Activated CD4-positive, alpha-beta T cell treated with anti-CD3 and anti-CD28 coated beads for 36 hours (primary cell): Measurements from ENCODE around the gene LCLAT1. TPM values are rescaled to one million over a fixed set of nuclear protein-coding genes. Genes with fewer than 3 reads are reported as not detected.

Experiments used
- ATAC-seq: fragments of 200-7000 bp; cut with Tn5 transposase; one replicate; pipeline ENCODE4 v1.10.0; 2021; ENCODE audit warnings: mild to moderate bottlenecking, moderate library complexity
- CTCF ChIA-PET: fragments of 350-600 bp; sonication (Branson Sonifier 250); formaldehyde crosslinking; loops from one replicate; lab custom pipeline; 2021; ENCODE audit warnings: antibody characterized with exemption; lab: Charles Lee
- POLR2A ChIA-PET: fragments of 350-600 bp; sonication (Branson Sonifier 250); formaldehyde crosslinking; loops from one replicate; lab custom pipeline; 2021; ENCODE audit warnings: antibody characterized with exemption, inconsistent platforms; lab: Charles Lee
- DNase-seq: peaks from one replicate; pipeline ENCODE4 v3.0.0-alpha.2; 2020
- H3K27ac Mint-ChIP-seq: one replicate; pipeline ENCODE4 v1.8.0; 2021; ENCODE audit warnings: mixed read lengths
- H3K27me3 Mint-ChIP-seq: one replicate; pipeline ENCODE4 v1.8.0; 2021; ENCODE audit warnings: mixed read lengths
- H3K36me3 Mint-ChIP-seq: one replicate; pipeline ENCODE4 v1.8.0; 2021; ENCODE audit warnings: low read depth, mixed read lengths
- H3K4me1 Mint-ChIP-seq: one replicate; pipeline ENCODE4 v1.8.0; 2021; ENCODE audit warnings: mixed read lengths
- H3K4me3 Mint-ChIP-seq: one replicate; pipeline ENCODE4 v1.8.0; 2021; ENCODE audit warnings: mild to moderate bottlenecking, moderate library complexity, mixed read lengths
- H3K9me3 Mint-ChIP-seq: one replicate; pipeline ENCODE4 v1.8.0; 2021; ENCODE audit warnings: low read depth, mixed read lengths
- intact Hi-C, 2 experiments: fragments of 100-400 bp; cut with DNase I in 1 of 2; cut with micrococcal nuclease in 1 of 2; formaldehyde crosslinking; loops; one replicate each; pipeline versions ENCODE4 v1.14.2 to v1.15.1; 2022 to 2024; cut with DNase I, micrococcal nuclease
- total RNA-seq, 2 experiments: library from RNA; stranded (reverse); gene quantifications; one replicate each; pipeline ENCODE4 v1.2.3, GENCODE V29; 2021

The LCLAT1 gene
- total RNA-seq, 2 experiments from 2014 or later = 18.5 to 21.7 TPM

GRCh38 chr2:30424231-30424630, 22.8 kb upstream of the LCLAT1 start:
- Mint-ChIP-seq H3K27ac (no peak overlapping the region), H3K36me3 (peaks cover 2% of the 10 kb centered on the region), H3K9me3 (no peaks in the 10 kb centered on the region), H3K4me1 (peaks cover 66% of the 10 kb centered on the region), H3K4me3 (no peak overlapping the region), H3K27me3 (no peaks in the 10 kb centered on the region)
- ATAC-seq (no peak), DNase-seq (no peak)
- ChIA-PET POLR2A (no interaction called here), CTCF (interaction anchor here (0.9 to 1.0 kb wide), 3 partner anchors 52 to 216 kb away, joined by 3 to 4 read pairs (median 3); no protein-coding TSS in a partner anchor)
- intact Hi-C loops = loop anchor here in 1 of 2 experiments (5.0 kb wide), 2 partner anchors 52 to 172 kb away; no protein-coding TSS in a partner anchor

- intact Hi-C loops = no loop called here
- ATAC-seq (no peak), DNase-seq (no peak)
- Mint-ChIP-seq H3K4me3 (no peak overlapping the region), H3K36me3 (peaks cover 2% of the 10 kb centered on the region), H3K4me1 (peaks cover 68% of the 10 kb centered on the region), H3K27ac (no peak overlapping the region), H3K27me3 (no peaks in the 10 kb centered on the region), H3K9me3 (no peaks in the 10 kb centered on the region)
- CTCF ChIA-PET = interaction anchor here (0.6 kb wide), 1 partner anchor 725 kb away, joined by 3 read pairs; no protein-coding TSS in a partner anchor
- POLR2A ChIA-PET = no interaction called here
Measured at GRCh38 chr2:30425326-30425725, 21.7 kb upstream of the LCLAT1 start.

- POLR2A ChIA-PET = interaction anchor here (0.9 to 1.4 kb wide), 2 partner anchors 20 to 201 kb away, joined by 3 to 5 read pairs; no protein-coding TSS in a partner anchor
Measured at GRCh38 chr2:30427606-30428347, 19.3 kb upstream of the LCLAT1 start.

GRCh38 chr2:30428348-30428662, 18.7 kb upstream of the LCLAT1 start:
- Mint-ChIP-seq H3K9me3 (no peaks in the 10 kb centered on the region), H3K4me1 (peaks cover 40% of the 10 kb centered on the region), H3K4me3 (peak overlapping the region; percentile 26), H3K27ac (peak overlapping the region; percentile 84), H3K27me3 (no peaks in the 10 kb centered on the region), H3K36me3 (peaks cover 2% of the 10 kb centered on the region)
- ATAC-seq (peak; percentile 51), DNase-seq (no peak)
- ChIA-PET POLR2A (interaction anchor here (0.5 to 1.4 kb wide), 5 partner anchors 20 to 202 kb away, joined by 3 to 7 read pairs (median 3); no protein-coding TSS in a partner anchor), CTCF (interaction anchor here (0.6 to 2.0 kb wide), 4 partner anchors 18 to 266 kb away, joined by 3 to 7 read pairs (median 3); no protein-coding TSS in a partner anchor)
- intact Hi-C loops = no loop called here

More at GRCh38 chr2:30427606-30428347, 19.3 kb upstream of the LCLAT1 start:
- Mint-ChIP-seq H3K4me3 (peak overlapping the region; percentile 26), H3K27ac (peak overlapping the region; percentile 84), H3K9me3 (no peaks in the 10 kb centered on the region), H3K4me1 (peaks cover 45% of the 10 kb centered on the region), H3K36me3 (peaks cover 2% of the 10 kb centered on the region), H3K27me3 (no peaks in the 10 kb centered on the region)
- DNase-seq = no peak
- no peak for ATAC-seq
- CTCF ChIA-PET = interaction anchor here (0.6 to 2.0 kb wide), 4 partner anchors 19 to 265 kb away, joined by 3 to 7 read pairs (median 3); no protein-coding TSS in a partner anchor
- intact Hi-C loops = no loop called here

- Mint-ChIP-seq H3K9me3 (no peaks in the 10 kb centered on the region), H3K27ac (peak overlapping the region; percentile 84), H3K36me3 (peaks cover 2% of the 10 kb centered on the region), H3K4me1 (peaks cover 35% of the 10 kb centered on the region), H3K27me3 (no peaks in the 10 kb centered on the region), H3K4me3 (peak overlapping the region; percentile 26)
- ChIA-PET CTCF (interaction anchor here (0.6 to 2.0 kb wide), 6 partner anchors 18 to 267 kb away, joined by 3 to 7 read pairs (median 3); no protein-coding TSS in a partner anchor), POLR2A (interaction anchor here (0.5 to 1.4 kb wide), 6 partner anchors 19 to 202 kb away, joined by 3 to 7 read pairs (median 4); no protein-coding TSS in a partner anchor)
- peak; percentile 88 for ATAC-seq
- DNase-seq = peak; percentile 42
- intact Hi-C loops = no loop called here
Measured at GRCh38 chr2:30428827-30429461, 18.1 kb upstream of the LCLAT1 start.

GRCh38 chr2:30433541-30434299, 13.3 kb upstream of the LCLAT1 start:
- POLR2A ChIA-PET = no interaction called here
- Mint-ChIP-seq H3K36me3 (no peaks in the 10 kb centered on the region), H3K27me3 (no peaks in the 10 kb centered on the region), H3K27ac (no peak overlapping the region), H3K4me1 (peaks cover 20% of the 10 kb centered on the region), H3K4me3 (no peak overlapping the region), H3K9me3 (no peaks in the 10 kb centered on the region)
- CTCF ChIA-PET = interaction anchor here (0.5 to 0.7 kb wide), 2 partner anchors 23 to 273 kb away, joined by 3 read pairs; no protein-coding TSS in a partner anchor
- no peak for ATAC-seq
- intact Hi-C loops = no loop called here
- DNase-seq = no peak

- intact Hi-C loops = no loop called here
- Mint-ChIP-seq H3K4me1 (peaks cover 19% of the 10 kb centered on the region), H3K4me3 (no peak overlapping the region), H3K36me3 (no peaks in the 10 kb centered on the region), H3K27ac (no peak overlapping the region), H3K9me3 (no peaks in the 10 kb centered on the region), H3K27me3 (no peaks in the 10 kb centered on the region)
- ATAC-seq = no peak
- DNase-seq = no peak
- CTCF ChIA-PET = interaction anchor here (0.7 kb wide), 1 partner anchor 272 kb away, joined by 3 read pairs; no protein-coding TSS in a partner anchor
- POLR2A ChIA-PET = no interaction called here
Measured at GRCh38 chr2:30434708-30435107, 12.3 kb upstream of the LCLAT1 start.

GRCh38 chr2:30436859-30437435, 10.1 kb upstream of the LCLAT1 start:
- ChIA-PET POLR2A (interaction anchor here (0.7 to 1.4 kb wide), 2 partner anchors 14 to 202 kb away, joined by 3 read pairs; no protein-coding TSS in a partner anchor), CTCF (interaction anchor here (0.6 to 1.5 kb wide), 4 partner anchors 10 to 272 kb away, joined by 3 to 8 read pairs (median 4); partner anchors contain the start of gene LCLAT1)
- intact Hi-C loops = no loop called here
- Mint-ChIP-seq H3K27me3 (no peaks in the 10 kb centered on the region), H3K27ac (no peak overlapping the region), H3K4me3 (no peak overlapping the region), H3K4me1 (peaks cover 31% of the 10 kb centered on the region), H3K9me3 (no peaks in the 10 kb centered on the region), H3K36me3 (no peaks in the 10 kb centered on the region)
- no peak for DNase-seq
- ATAC-seq = peak; percentile 70

GRCh38 chr2:30437809-30438548, 9.1 kb upstream of the LCLAT1 start:
- no peaks in the 10 kb centered on the region for H3K36me3 Mint-ChIP-seq
- H3K9me3 Mint-ChIP-seq = no peaks in the 10 kb centered on the region
- intact Hi-C loops = no loop called here
- peaks cover 31% of the 10 kb centered on the region for H3K4me1 Mint-ChIP-seq
- H3K27ac Mint-ChIP-seq = no peak overlapping the region
- no peak for DNase-seq
- no peaks in the 10 kb centered on the region for H3K27me3 Mint-ChIP-seq
- POLR2A ChIA-PET = interaction anchor here (1.4 kb wide), 1 partner anchor 15 kb away, joined by 3 read pairs; no protein-coding TSS in a partner anchor
- no peak overlapping the region for H3K4me3 Mint-ChIP-seq
- ATAC-seq = no peak
- CTCF ChIA-PET = interaction anchor here (0.5 to 1.5 kb wide), 3 partner anchors 9 to 161 kb away, joined by 3 to 8 read pairs (median 4); partner anchors contain the start of gene LCLAT1

- ATAC-seq (no peak), DNase-seq (no peak)
- Mint-ChIP-seq H3K27ac (peak overlapping the region; percentile 15), H3K4me3 (no peak overlapping the region), H3K27me3 (no peaks in the 10 kb centered on the region), H3K4me1 (peaks cover 32% of the 10 kb centered on the region), H3K9me3 (no peaks in the 10 kb centered on the region), H3K36me3 (no peaks in the 10 kb centered on the region)
- POLR2A ChIA-PET = no interaction called here
- intact Hi-C loops = no loop called here
- CTCF ChIA-PET = interaction anchor here (0.8 kb wide), 1 partner anchor 201 kb away, joined by 3 read pairs; no protein-coding TSS in a partner anchor
Measured at GRCh38 chr2:30439296-30439695, 7.8 kb upstream of the LCLAT1 start.
